Stomach (tissue), 19 donors: ENCODE data around the gene DZIP1L. TPM values are rescaled to one million over a fixed set of nuclear protein-coding genes. Genes with fewer than 3 reads are reported as not detected.

Source experiments
- DNase-seq, 2 donors: peaks; one replicate each; pipeline versions ENCODE4 v3.0.0 to v3.0.0-alpha.2; 2013 to 2019
- H3K27ac ChIP-seq, 5 donors: fragments of 200-600 bp in 4 of 5; sonication (generic) in 4 of 5; one replicate each; pipeline ENCODE4 v1.5.1; 2013 to 2019; ENCODE audit warnings: mild to moderate bottlenecking in 1 of 5, moderate library complexity in 1 of 5
- H3K27me3 ChIP-seq, 3 donors: fragments of 200-600 bp; sonication (generic); one replicate each; pipeline ENCODE4 v1.5.1; 2017 to 2019; ENCODE audit warnings: mixed run types in 1 of 3
- H3K36me3 ChIP-seq, 4 donors: fragments of 200-600 bp; sonication (generic); 1 replicate in 3 of 4; 2 replicates in 1 of 4; pipeline ENCODE4 v1.5.1; 2016 to 2019
- H3K4me1 ChIP-seq, 4 donors: fragments of 200-600 bp; sonication (generic); one replicate each; pipeline ENCODE4 v1.5.1; 2016 to 2019
- H3K4me3 ChIP-seq, 4 donors: fragments of 200-600 bp; sonication (generic) in 3 of 4; one replicate each; pipeline ENCODE4 v1.5.1; 2016 to 2019; ENCODE audit warnings: mild to moderate bottlenecking in 1 of 4
- H3K9me3 ChIP-seq, 4 donors: fragments of 200-600 bp; sonication (generic); one replicate each; pipeline ENCODE4 v1.5.1; 2016 to 2019
- CTCF ChIP-seq, 7 experiments: fragments of 450-650 bp in 4 of 7; fragments of 200-600 bp in 3 of 7; sonication (generic) in 3 of 7; IDR thresholded peaks; one replicate each; pipeline ENCODE4 v1.5.1; 2016 to 2019; ENCODE audit warnings: antibody characterized with exemption in 7 of 7, control low read depth in 2 of 7, mild to moderate bottlenecking in 1 of 7
- EP300 ChIP-seq: sonication (generic); formaldehyde crosslinking; IDR thresholded peaks from one replicate; pipeline ENCODE4 v1.6.1; 2017; ENCODE audit warnings: antibody characterized with exemption
- POLR2A ChIP-seq, 4 donors: fragments of 450-650 bp; IDR thresholded peaks; one replicate each; pipeline ENCODE4 v1.6.1; 2016; ENCODE audit warnings: antibody characterized with exemption in 4 of 4, control low read depth in 2 of 4, mild to moderate bottlenecking in 1 of 4, moderate library complexity in 1 of 4
- POLR2AphosphoS5 ChIP-seq, 3 donors: sonication (generic); formaldehyde crosslinking; IDR thresholded peaks; one replicate each; pipeline ENCODE4 v1.6.1; 2016; ENCODE audit warnings: antibody characterized with exemption in 3 of 3
- WGBS, 5 donors: extraction: QIAGEN DNeasy Blood & Tissue Kit in 3 of 5; methylation state at CpG; one replicate each; pipeline versions ENCODE4 v1.1.5 to v1.1.7; 2013 to 2018; 5-methylcytosine and 5-hydroxymethylcytosine counted together
- intact Hi-C: fragments of 100-400 bp; cut with DNase I; formaldehyde crosslinking; loops from one replicate; pipeline ENCODE4 v1.15.1; 2023; ENCODE audit warnings: low total_unique reads
- long read RNA-seq, 10 donors: transcript quantifications; one replicate each; lab custom pipeline, GENCODE V29; 2026
- polyA plus RNA-seq, 3 donors: library from polyadenylated mRNA; stranded (reverse); fragments of 200-250 nt; gene quantifications; one replicate each; pipeline ENCODE4 v1.2.3, GENCODE V29; 2013
- total RNA-seq, 5 donors: library from RNA; depleted of rRNA; stranded (reverse); fragments of >200 nt; gene quantifications; one replicate each; pipeline versions ENCODE4 v1.1.0 to v1.2.3, GENCODE V29; 2014 to 2016
- donor health status: healthy with polysubstance abuse.
- donor health status: Bipolar disorder and iron deficiency.
- donor health status: healthy.

Gene DZIP1L, protein sequence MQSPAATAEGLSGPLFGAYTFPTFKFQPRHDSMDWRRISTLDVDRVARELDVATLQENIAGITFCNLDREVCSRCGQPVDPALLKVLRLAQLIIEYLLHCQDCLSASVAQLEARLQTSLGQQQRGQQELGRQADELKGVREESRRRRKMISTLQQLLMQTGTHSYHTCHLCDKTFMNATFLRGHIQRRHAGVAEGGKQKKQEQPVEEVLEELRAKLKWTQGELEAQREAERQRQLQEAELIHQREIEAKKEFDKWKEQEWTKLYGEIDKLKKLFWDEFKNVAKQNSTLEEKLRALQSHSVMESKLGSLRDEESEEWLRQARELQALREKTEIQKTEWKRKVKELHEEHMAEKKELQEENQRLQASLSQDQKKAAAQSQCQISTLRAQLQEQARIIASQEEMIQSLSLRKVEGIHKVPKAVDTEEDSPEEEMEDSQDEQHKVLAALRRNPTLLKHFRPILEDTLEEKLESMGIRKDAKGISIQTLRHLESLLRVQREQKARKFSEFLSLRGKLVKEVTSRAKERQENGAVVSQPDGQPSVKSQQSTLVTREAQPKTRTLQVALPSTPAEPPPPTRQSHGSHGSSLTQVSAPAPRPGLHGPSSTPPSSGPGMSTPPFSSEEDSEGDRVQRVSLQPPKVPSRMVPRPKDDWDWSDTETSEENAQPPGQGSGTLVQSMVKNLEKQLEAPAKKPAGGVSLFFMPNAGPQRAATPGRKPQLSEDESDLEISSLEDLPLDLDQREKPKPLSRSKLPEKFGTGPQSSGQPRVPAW
- total RNA-seq (10 to 100 TPM in 3 of 5 donors, 1 to 10 TPM in 1, under 1 TPM in 1; 0.29 to 41.9 (median 16.1) TPM), polyA plus RNA-seq (1 to 10 TPM in 2 of 3 donors, under 1 TPM in 1; 0.61 to 3.1 (median 2.7) TPM)
- long read RNA-seq, donor 1 = 0 reads
- long read RNA-seq, donor 2 = 0 reads
- long read RNA-seq, donor 3 = 0 reads
- long read RNA-seq, donor 4 = 0 reads
- long read RNA-seq, donor 5 = 0 reads
- long read RNA-seq, donor 6 = 0 reads
- long read RNA-seq, donor 7 = 0 reads
- long read RNA-seq, donor 8, partial matches to known transcripts = 0 of 2 reads
- long read RNA-seq, donor 8, other reads (novel, unspliced or antisense) = 0 of 2 reads
- long read RNA-seq, donor 9 = 0 reads
- long read RNA-seq, donor 10 = 0 reads

DNA sequence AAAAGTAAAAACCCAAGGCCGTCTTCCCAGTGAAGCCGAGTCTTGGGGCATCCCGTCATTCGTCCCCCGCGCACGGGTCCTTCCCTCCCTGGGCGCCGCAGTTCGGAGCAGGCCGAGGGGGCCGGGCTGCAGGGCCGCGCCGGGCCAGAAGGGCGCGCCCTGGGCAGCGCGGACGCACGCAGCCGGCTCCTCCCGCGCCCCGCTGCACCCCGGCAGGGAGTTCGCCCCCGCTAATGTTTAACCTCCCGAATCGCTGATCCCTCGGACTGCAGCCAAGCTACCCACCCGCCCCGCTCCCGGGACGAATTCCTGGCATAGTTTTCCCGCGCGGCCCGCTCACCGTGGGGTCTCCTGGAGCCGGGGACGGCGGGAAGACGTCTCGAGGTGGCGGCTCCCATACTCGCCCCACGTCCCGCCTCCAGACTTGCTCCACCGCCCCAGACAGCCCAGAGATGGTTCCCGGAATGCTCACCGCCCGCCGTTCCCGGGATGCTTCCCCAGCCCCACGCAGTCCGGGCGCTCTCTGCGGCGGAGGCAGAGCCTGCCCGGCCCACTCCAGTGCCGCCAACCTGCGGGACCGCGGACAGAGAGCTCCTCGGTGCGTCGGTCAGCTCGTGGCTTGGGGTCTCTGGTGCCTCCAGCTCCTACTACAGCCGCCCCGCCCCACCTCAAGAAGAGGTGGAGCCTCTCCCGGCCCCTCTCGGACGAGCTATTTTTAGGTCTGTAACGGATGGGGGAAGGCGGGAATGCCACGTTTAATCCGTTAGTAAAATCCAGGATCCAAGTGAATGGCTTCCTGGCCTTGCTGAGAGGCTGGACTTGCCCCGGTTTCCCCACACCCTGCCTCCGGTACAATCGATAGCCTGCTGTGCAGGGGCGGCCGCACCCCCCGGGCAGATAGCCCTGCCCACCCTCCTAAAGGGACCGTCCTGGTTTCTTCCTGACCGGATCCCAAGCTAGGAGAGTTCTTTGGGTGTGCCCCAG is at the start of gene DZIP1L:
TSS of gene DZIP1L (minus strand) at position 621 of the 984 bp plus-strand sequence. CDS start 11,637 bp downstream, outside the sequence.
- Histone ChIP-seq H3K9me3 (no peaks in the 10 kb centered on the region), H3K36me3 (peaks cover 0 to 4% (median 0%) of the 10 kb centered on the region in 4 donors), H3K4me1 (peaks cover 10 to 55% (median 29%) of the 10 kb centered on the region in 4 donors), H3K27ac (peak within 1 kb of the TSS; percentile 77 to 89 (median 85)), H3K4me3 (peak within 1 kb of the TSS; percentile 60 to 79 (median 75)), H3K27me3 (peaks cover 0 to 8% (median 0%) of the 10 kb centered on the region in 3 donors)
- WGBS, 5 donors = 0 to 2% (median 0%) methylated on average over 59 to 86 of the region's 86 CpGs
- intact Hi-C loops = loop anchor here (5.0 kb wide), 1 partner anchor 48 kb away; no protein-coding TSS in a partner anchor
- DNase-seq = peak; percentile 56 to 87
- TF ChIP-seq POLR2A (IDR thresholded peaks at IDR 0.05) (no peak), CTCF (IDR thresholded peaks at IDR 0.05) (peak in 3 of 7 experiments; percentile 55 to 78 (median 72))

- Histone ChIP-seq H3K27ac (no peak overlapping the region), H3K4me3 (no peak overlapping the region), H3K27me3 (no peaks in the 10 kb centered on the region), H3K4me1 (no peaks in the 10 kb centered on the region), H3K36me3 (peaks cover 32 to 100% (median 99%) of the 10 kb centered on the region in 4 donors), H3K9me3 (no peaks in the 10 kb centered on the region)
- DNase-seq = no peak
- intact Hi-C loops = no loop called here
- TF ChIP-seq POLR2A (IDR thresholded peaks at IDR 0.05) (no peak), EP300 (no peak), CTCF (IDR thresholded peaks at IDR 0.05) (no peak), POLR2AphosphoS5 (IDR thresholded peaks at IDR 0.05) (no peak)
- 99 to 100% (median 100%) methylated on average over 2 of the region's 2 CpGs for WGBS, 5 donors
Measured at GRCh38 chr3:138165061-138165460, 49.7 kb upstream of the DZIP1L start.

DNA sequence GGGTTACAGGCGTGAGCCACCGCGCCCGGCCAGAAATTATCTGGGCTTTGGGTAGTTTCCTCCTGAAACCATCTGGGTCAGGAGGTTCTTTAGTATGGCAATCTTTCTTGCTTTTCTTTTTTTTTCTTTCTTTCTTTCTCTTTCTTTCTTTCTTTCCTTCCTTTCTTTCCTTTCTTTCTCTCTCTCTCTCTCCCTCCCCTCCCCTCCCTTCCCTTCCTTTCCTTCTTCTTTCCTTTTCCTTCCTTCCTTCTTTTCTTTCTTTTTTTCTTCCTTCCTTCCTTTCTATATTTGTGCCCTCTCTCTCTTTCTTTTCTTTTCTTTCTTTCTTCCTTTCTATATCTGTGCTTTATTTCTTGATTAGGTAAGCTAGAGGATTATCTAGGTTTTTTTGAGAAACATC is 42.3 kb upstream of the DZIP1L start:
- Histone ChIP-seq H3K36me3 (peaks cover 8 to 28% (median 27%) of the 10 kb centered on the region in 4 donors), H3K4me1 (no peaks in the 10 kb centered on the region), H3K9me3 (peaks cover 0 to 8% (median 0%) of the 10 kb centered on the region in 4 donors), H3K27ac (no peak overlapping the region), H3K27me3 (no peaks in the 10 kb centered on the region), H3K4me3 (no peak overlapping the region)
- intact Hi-C loops = no loop called here
- DNase-seq = no peak
- TF ChIP-seq POLR2A (IDR thresholded peaks at IDR 0.05) (no peak), EP300 (no peak), CTCF (IDR thresholded peaks at IDR 0.05) (no peak), POLR2AphosphoS5 (IDR thresholded peaks at IDR 0.05) (no peak)
- 84 to 96% (median 95%) methylated on average over 4 of the region's 4 CpGs for WGBS, 5 donors
